ENCODE data around the gene JPH3.

Gene JPH3

GRCh38 chr16:87602001-87602775, at the start of gene JPH3:
Gene JPH3 (plus strand): TSS chr16:87602508. CDS start chr16:87603147, 639 bp downstream.
- DNase-seq: no peak

- DNase-seq: no peak
These were observed 49.3 kb upstream of the JPH3 start for GRCh38 chr16:87552772-87553573.

DNA sequence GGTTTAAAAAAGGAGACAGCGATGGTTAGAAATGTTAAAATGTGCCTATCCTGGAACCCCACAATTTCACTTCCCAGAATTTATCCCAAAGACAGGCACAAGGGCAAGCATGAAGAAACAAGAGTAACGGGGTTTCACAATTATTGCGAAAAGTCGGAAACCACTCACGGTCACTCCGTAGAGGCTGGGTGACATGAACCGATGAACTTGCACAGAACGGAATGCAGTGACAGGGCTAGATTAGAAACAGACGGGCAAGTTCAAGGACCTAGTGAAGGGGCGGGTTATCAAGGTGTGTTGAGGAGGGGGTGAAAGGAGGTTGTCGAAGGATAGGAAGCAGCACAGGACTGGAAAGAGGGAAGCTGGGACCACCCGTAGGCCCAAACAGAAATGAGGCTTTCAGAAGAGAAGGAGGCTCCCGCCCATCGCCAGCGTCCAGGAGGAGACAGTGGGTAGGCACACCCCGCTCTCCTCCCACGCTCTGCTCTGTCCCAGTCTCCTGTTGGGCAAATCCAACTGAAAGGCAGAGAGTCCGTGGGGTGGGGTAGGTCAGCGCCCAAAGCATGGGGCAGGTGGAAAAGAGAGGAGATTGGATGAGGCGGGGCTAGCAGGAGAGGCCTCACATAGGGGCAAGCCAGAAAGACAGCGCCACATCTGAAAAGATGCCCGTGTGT, 47.4 kb upstream of the JPH3 start:
- DNase-seq: no peak

- no peak for DNase-seq
These were observed 46.7 kb upstream of the JPH3 start for GRCh38 chr16:87555647-87556046.

DNA sequence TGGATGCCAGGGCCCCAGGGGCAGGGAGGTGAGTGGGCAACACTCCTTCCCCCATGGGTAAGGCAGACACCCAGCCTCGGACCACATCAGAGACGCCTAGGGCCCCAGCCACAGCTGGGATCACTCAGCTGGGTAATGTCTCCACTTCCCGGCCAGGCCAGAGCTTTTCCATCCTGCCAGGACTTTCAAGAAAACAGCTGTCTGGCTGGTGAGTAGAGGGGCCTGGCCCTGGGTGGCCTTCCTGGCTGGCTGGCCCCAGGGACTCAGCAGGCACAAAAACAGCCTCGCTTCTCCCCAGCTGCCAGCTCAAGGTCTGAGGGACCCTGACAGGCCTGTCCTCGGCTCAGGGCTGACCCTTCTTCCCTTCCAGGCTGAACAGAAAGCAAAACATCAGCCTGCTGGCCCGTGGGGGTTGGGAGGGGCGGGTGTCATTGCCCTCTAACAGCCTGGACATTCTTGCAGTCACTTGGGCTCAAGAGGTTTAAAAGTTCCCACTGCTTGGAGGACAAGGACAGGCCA, 45.3 kb upstream of the JPH3 start:
- DNase-seq: no peak

- no peak for DNase-seq
These were observed 43.6 kb upstream of the JPH3 start for GRCh38 chr16:87558682-87559081.

DNA sequence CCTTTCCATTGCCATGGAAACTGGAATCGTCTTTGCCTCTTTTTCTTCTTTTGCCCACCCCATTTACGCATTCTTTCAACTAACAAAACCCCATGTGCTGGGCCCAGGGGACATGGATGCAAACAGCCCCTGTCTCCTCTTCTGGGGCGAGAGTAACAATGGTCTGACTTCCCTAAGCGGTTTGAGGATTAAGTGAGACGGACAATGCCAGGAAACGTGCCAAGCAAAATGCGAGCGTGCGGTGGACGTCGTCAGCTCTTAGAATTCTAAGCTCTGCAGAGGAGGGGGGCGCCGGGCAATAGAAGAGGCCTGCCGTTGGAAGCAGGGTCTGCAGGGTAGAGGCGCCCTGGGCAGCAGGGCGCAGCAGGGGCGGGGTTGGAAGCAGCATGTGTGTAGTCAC, 42.4 kb upstream of the JPH3 start:
- no peak for DNase-seq

GRCh38 chr16:87560428-87561199, 41.7 kb upstream of the JPH3 start:
- DNase-seq: peak in 1 of 4 experiments; percentile 4

DNA sequence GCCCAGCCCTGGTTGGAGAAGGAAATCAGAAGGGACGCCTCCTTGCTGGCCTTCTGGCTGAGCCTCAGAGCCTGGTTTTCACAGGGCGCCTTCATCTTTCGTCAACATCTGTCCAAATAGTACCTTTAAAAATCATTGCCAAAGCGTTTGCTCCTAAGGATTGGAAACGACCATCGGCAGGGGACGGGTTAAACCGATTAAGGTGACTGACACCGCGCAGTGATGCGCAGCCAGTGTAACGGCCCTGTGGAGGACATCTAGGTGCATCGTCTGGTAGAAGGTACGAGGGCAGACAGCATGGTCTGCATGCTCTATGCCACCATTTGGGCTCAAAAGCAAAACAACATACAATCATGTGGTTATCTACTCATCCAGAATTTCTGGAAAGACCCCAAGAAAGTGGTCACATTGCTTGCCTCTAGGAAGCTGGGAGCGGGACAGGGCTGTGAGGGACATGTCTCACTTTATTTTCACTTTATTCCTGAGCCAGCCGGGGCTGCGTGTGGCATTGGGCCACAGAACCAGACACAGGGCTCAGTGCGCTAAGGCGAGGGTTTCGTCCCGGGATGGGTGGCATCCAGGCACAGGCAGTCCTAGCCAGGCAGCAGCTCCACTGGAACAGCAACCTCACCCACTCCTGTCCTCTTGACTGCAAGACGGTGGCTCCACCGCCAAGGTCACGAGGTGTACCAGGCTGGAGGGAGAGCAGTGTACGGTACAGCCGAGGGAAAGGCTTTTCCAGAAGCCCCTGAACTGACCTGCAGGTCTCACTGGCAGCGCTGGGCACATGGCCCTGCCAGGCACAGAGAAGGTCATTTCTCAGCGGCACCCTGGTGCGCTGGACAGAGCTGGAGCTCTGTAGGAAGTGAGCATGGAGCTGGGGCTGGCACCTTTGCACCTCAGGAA, 40.9 kb upstream of the JPH3 start:
- DNase-seq: no peak

DNA sequence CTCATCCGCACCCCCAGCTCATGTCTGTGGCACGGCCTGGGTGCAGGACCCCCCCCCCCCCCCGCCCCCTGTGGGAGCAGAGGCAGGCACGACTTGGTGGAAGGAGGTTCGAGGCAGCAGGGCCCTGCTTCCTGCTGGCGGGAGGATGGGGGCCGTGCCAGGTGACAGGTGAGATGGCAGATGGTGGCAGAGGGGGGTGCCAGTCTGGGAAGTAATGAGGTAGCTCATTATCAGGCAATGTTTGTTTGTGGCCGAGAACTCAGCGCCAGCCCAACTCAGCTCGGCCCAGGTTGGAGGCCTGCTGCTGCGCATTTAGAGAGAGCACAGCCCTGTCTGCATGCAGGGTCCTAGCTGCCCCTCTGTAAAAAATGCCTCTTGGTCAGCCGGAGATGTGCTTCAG, 40.1 kb upstream of the JPH3 start:
- DNase-seq: no peak

GRCh38 chr16:87563022-87563421, 39.3 kb upstream of the JPH3 start:
- DNase-seq: no peak

- DNase-seq: no peak
These were observed 38.4 kb upstream of the JPH3 start for GRCh38 chr16:87563714-87564523.

DNA sequence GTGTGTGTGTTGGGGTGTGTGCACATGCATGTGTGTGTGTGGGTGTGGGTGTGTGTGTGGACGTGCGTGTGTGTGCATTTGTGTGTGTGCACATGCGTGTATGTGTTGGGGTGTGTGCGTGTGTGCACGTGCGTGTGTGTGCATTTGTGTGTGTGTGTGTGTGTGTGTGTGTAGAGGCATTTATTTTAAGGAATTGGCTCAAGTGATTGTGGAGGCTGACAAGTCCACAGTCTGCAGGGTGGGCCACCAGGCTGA, 37.9 kb upstream of the JPH3 start:
- no peak for DNase-seq

- DNase-seq: no peak
These were observed 32.4 kb upstream of the JPH3 start for GRCh38 chr16:87569601-87570571.

GRCh38 chr16:87570572-87570937, 31.8 kb upstream of the JPH3 start:
- no peak for DNase-seq

GRCh38 chr16:87570938-87571867, 31.1 kb upstream of the JPH3 start:
- no peak for DNase-seq

DNA sequence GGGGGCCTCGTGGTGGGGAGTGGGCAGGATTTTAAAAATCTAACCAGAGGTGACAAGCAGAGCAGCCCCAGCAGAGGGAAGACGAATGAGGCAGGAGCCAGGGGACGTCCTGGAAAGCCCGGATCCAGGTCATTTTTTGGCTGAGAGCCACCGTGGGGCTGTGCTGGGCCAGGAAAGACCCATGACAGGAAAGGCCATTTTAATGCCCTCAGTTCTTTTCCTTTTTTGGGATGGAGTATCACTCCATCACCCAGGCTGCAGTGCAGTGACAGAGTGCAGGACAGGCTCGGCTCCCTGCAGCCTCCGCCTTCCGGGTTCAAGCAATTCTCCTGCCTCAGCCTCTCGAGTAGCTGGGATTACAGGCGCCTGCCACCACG, 30.5 kb upstream of the JPH3 start:
- DNase-seq: no peak

GRCh38 chr16:87572959-87573358, 29.3 kb upstream of the JPH3 start:
- no peak for DNase-seq
